ENCODE measurements around the gene CHST8.

Gene CHST8

DNA sequence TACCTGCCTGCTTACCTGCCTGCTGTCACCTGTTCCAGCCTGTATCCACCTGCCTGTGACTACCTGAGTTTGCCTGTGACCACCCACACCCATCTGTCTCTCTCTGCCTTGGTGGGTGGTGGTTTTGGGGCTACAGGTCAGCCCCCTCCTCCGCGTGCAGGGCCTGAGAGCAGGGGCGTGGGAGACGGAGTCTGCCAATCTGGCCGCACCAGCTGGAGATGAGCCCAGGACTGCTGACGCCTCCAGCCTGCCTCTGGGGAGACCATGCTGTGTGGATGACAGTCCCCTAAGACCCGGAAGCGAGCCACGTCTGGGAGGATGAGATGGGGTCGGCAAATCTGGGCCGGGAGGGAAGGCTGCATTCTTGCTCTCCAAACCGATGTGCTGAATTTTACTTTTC, 159.0 kb downstream of the CHST8 start:
- Histone ChIP-seq H3F3A (ENCODE audit: insufficient read depth) (no peaks in the 10 kb centered on the region), H3K9ac (ENCODE audit: low read length) (no peak overlapping the region), H3K36me3 (ENCODE audit: low read length) (no peaks in the 10 kb centered on the region)

DNA sequence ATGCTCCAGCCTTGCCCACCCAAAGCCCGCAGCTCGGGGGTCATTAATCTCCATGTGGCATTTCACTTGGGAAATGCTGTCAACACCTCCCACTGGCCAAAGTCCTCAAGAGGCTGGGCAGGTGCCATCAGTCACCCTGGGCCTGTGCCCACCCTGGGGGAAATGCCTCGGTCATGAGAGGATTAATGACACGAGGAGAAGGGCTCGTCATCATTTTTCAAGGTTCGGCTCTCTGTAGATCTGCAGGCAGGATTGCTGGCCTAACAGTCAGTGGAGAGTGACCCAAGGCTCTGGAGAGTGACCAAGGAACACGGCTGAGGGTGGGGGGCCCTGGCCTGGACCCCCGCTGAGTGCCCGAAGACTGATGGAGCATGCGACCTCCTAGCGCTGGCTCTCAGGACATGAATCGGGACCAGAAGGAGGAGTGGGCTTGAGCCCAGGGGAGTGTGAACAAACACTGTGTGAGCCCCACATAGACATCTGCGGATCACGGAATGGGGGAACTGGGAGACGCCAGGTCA, 159.7 kb downstream of the CHST8 start:
- no peak overlapping the region for H2AFZ ChIP-seq (ENCODE audit: low read depth, low read length, severe bottlenecking)
- no peak overlapping the region for H3K4me2 ChIP-seq (ENCODE audit: low read depth, low read length, poor library complexity, severe bottlenecking)
- no peaks in the 10 kb centered on the region for H3K27me3 ChIP-seq (ENCODE audit: low read length)
- no peaks in the 10 kb centered on the region for H3K79me2 ChIP-seq (ENCODE audit: insufficient read depth, low read length)
- H3K36me3 ChIP-seq (ENCODE audit: low read length) = no peaks in the 10 kb centered on the region
- no peaks in the 10 kb centered on the region for H3F3A ChIP-seq (ENCODE audit: insufficient read depth)
- no peaks in the 10 kb centered on the region for H3K9me2 ChIP-seq (replicated peaks; ENCODE audit: insufficient read depth, low read length)
- TF ChIP-seq, protein P1, sequence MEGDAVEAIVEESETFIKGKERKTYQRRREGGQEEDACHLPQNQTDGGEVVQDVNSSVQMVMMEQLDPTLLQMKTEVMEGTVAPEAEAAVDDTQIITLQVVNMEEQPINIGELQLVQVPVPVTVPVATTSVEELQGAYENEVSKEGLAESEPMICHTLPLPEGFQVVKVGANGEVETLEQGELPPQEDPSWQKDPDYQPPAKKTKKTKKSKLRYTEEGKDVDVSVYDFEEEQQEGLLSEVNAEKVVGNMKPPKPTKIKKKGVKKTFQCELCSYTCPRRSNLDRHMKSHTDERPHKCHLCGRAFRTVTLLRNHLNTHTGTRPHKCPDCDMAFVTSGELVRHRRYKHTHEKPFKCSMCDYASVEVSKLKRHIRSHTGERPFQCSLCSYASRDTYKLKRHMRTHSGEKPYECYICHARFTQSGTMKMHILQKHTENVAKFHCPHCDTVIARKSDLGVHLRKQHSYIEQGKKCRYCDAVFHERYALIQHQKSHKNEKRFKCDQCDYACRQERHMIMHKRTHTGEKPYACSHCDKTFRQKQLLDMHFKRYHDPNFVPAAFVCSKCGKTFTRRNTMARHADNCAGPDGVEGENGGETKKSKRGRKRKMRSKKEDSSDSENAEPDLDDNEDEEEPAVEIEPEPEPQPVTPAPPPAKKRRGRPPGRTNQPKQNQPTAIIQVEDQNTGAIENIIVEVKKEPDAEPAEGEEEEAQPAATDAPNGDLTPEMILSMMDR (IDR thresholded peaks at IDR 0.05; ENCODE audit: insufficient read depth, low read length, poor library complexity, severe bottlenecking) = no peak
- no peak for TF ChIP-seq EZH2phosphoT487 (conservative IDR thresholded peaks at IDR 0.05; ENCODE audit: low read length)
- no peaks in the 10 kb centered on the region for H4K20me1 ChIP-seq (ENCODE audit: low read depth, low read length)
- H3K9me3 ChIP-seq (ENCODE audit: insufficient read depth, low read length) = no peaks in the 10 kb centered on the region
- no peak overlapping the region for H3K9ac ChIP-seq (ENCODE audit: low read length)
- H3K4me3 ChIP-seq (ENCODE audit: insufficient read depth, low read length, poor library complexity, severe bottlenecking) = no peak overlapping the region
- no peak overlapping the region for H3K27ac ChIP-seq (ENCODE audit: low read depth, low read length)

More for the DNA sequence above, 159.0 kb downstream of the CHST8 start:
- H3K4me3 ChIP-seq (ENCODE audit: insufficient read depth, low read length, poor library complexity, severe bottlenecking) = no peak overlapping the region
- H2AFZ ChIP-seq (ENCODE audit: low read depth, low read length, severe bottlenecking) = no peak overlapping the region
- H3K4me2 ChIP-seq (ENCODE audit: low read depth, low read length, poor library complexity, severe bottlenecking) = no peak overlapping the region
- H4K20me1 ChIP-seq (ENCODE audit: low read depth, low read length) = no peaks in the 10 kb centered on the region
- H3K79me2 ChIP-seq (ENCODE audit: insufficient read depth, low read length) = no peaks in the 10 kb centered on the region
- no peaks in the 10 kb centered on the region for H3K27me3 ChIP-seq (ENCODE audit: low read length)
- H3K27ac ChIP-seq (ENCODE audit: low read depth, low read length) = no peak overlapping the region
- no peaks in the 10 kb centered on the region for H3K9me2 ChIP-seq (replicated peaks; ENCODE audit: insufficient read depth, low read length)
- no peaks in the 10 kb centered on the region for H3K9me3 ChIP-seq (ENCODE audit: insufficient read depth, low read length)
- TF ChIP-seq, protein P1 (IDR thresholded peaks at IDR 0.05; ENCODE audit: insufficient read depth, low read length, poor library complexity, severe bottlenecking) = no peak
- TF ChIP-seq EZH2phosphoT487 (conservative IDR thresholded peaks at IDR 0.05; ENCODE audit: low read length) = no peak

DNA sequence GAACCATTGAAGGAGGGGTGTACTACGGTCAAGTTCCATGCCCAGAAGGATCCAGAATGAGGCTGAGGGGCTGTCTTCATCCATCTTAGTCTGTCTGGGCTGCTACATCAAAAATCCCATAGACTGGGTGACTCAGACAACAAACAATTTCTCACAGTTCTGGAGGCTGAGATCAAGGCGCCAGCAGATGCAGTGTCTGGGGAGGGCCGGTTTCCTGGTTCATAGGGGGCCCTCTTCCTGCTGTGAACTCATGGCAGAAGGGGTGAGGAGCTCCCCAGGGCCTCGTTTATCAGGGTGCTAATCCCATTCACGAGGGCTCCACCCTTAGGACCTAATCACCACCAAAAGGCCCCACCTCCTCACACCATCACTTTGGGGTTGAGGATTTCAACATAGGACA, 160.2 kb downstream of the CHST8 start:
- Histone ChIP-seq H3K27me3 (ENCODE audit: low read length) (no peaks in the 10 kb centered on the region), H3K4me2 (ENCODE audit: low read depth, low read length, poor library complexity, severe bottlenecking) (no peak overlapping the region), H3K36me3 (ENCODE audit: low read length) (no peaks in the 10 kb centered on the region), H3K79me2 (ENCODE audit: insufficient read depth, low read length) (no peaks in the 10 kb centered on the region), H3F3A (ENCODE audit: insufficient read depth) (no peaks in the 10 kb centered on the region), H3K9ac (ENCODE audit: low read length) (no peak overlapping the region), H3K4me3 (ENCODE audit: insufficient read depth, low read length, poor library complexity, severe bottlenecking) (no peak overlapping the region), H3K9me3 (ENCODE audit: insufficient read depth, low read length) (no peaks in the 10 kb centered on the region), H3K9me2 (replicated peaks; ENCODE audit: insufficient read depth, low read length) (no peaks in the 10 kb centered on the region), H4K20me1 (ENCODE audit: low read depth, low read length) (no peaks in the 10 kb centered on the region), H2AFZ (ENCODE audit: low read depth, low read length, severe bottlenecking) (no peak overlapping the region), H3K27ac (ENCODE audit: low read depth, low read length) (no peak overlapping the region)
- TF ChIP-seq, protein P1 (IDR thresholded peaks at IDR 0.05; ENCODE audit: insufficient read depth, low read length, poor library complexity, severe bottlenecking) = no peak
- TF ChIP-seq EZH2phosphoT487 (conservative IDR thresholded peaks at IDR 0.05; ENCODE audit: low read length) = no peak
